PC-9 (cell line): Measurements from ENCODE around the gene CBX8. TPM values are rescaled to one million over a fixed set of nuclear protein-coding genes. Genes with fewer than 3 reads are reported as not detected.

ENCODE experiments used
- BruUV-seq: library from RNA; stranded (reverse); fragments of 400-500 nt; replicated peaks from 2 replicates; lab custom pipeline; 2021; lab: Mats Ljungman, UMichigan
- CTCF ChIA-PET: fragments of 300-600 bp; sonication (Branson Sonifier 250); formaldehyde crosslinking; loops from one replicate; lab custom pipeline; 2022; ENCODE audit warnings: antibody characterized with exemption; lab: Charles Lee
- POLR2A ChIA-PET: fragments of 300-600 bp; sonication (Branson Sonifier 250); formaldehyde crosslinking; loops from one replicate; lab custom pipeline; 2022; ENCODE audit warnings: antibody characterized with exemption; ENCODE audit not compliant: unreplicated experiment; lab: Charles Lee
- DNase-seq, 2 experiments: peaks; one replicate each; pipeline versions ENCODE4 v3.0.0 to v3.0.0-alpha.2; 2015 to 2022; ENCODE audit warnings: mixed read lengths in 1 of 2
- H2AFZ ChIP-seq: fragments of 200-600 bp; sonication (generic); 2 replicates; pipeline ENCODE4 v1.8.1; 2017; ENCODE audit warnings: antibody characterized with exemption
- H3F3A ChIP-seq: fragments of 200-600 bp; sonication (generic); 2 replicates; pipeline ENCODE4 v1.8.1; 2017; ENCODE audit warnings: antibody characterized with exemption, mild to moderate bottlenecking, low read depth; ENCODE audit not compliant: insufficient read depth
- H3K27ac ChIP-seq: fragments of 200-600 bp; sonication (generic); 2 replicates; pipeline ENCODE4 v1.6.1; 2016; ENCODE audit warnings: mixed run types
- H3K27me3 ChIP-seq: fragments of 200-600 bp; sonication (generic); 2 replicates; pipeline ENCODE4 v1.6.1; 2016; ENCODE audit warnings: low read depth, mixed run types; ENCODE audit not compliant: insufficient read depth
- H3K36me3 ChIP-seq: fragments of 200-600 bp; sonication (generic); 2 replicates; pipeline ENCODE4 v1.6.1; 2016; ENCODE audit warnings: low read depth, mixed run types
- H3K4me1 ChIP-seq: fragments of 200-600 bp; sonication (generic); replicated peaks from 2 replicates; pipeline ENCODE4 v1.6.1; 2016; ENCODE audit warnings: mixed run types; ENCODE audit not compliant: insufficient read depth
- H3K4me2 ChIP-seq: fragments of 200-600 bp; sonication (generic); 2 replicates; pipeline ENCODE4 v1.6.1; 2017; ENCODE audit warnings: mixed run types
- H3K4me3 ChIP-seq: fragments of 200-600 bp; sonication (generic); 2 replicates; pipeline ENCODE4 v1.6.1; 2016; ENCODE audit warnings: mixed run types
- H3K79me2 ChIP-seq: fragments of 200-600 bp; sonication (generic); 2 replicates; pipeline ENCODE4 v1.6.1; 2017; ENCODE audit warnings: low read depth, mixed run types
- H3K9me2 ChIP-seq: fragments of 200-600 bp; sonication (generic); 2 replicates; pipeline ENCODE4 v1.8.1; 2017; ENCODE audit warnings: mild to moderate bottlenecking; ENCODE audit not compliant: insufficient read depth
- H3K9me3 ChIP-seq: fragments of 200-600 bp; sonication (generic); 2 replicates; pipeline ENCODE4 v1.8.1; 2016; ENCODE audit warnings: low read depth; ENCODE audit not compliant: insufficient read depth
- H4K20me1 ChIP-seq: fragments of 200-600 bp; sonication (generic); 2 replicates; pipeline ENCODE4 v1.8.1; 2017; ENCODE audit not compliant: insufficient read depth
- EZH2 ChIP-seq: fragments of 200-600 bp; sonication (generic); IDR thresholded peaks from 2 replicates; pipeline ENCODE4 v1.8.0; 2017; ENCODE audit warnings: antibody characterized with exemption, low read depth
- intact Hi-C: fragments of 100-400 bp; cut with micrococcal nuclease; formaldehyde crosslinking; loops from one replicate; pipeline ENCODE4 v1.10.0; 2022; ENCODE audit not compliant: unreplicated experiment
- total RNA-seq: library from RNA; stranded (reverse); gene quantifications from 2 replicates; pipeline ENCODE4 v1.2.3, GENCODE V29; 2021
- TF ChIP-seq, protein P1 (sequence below): fragments of 200-600 bp; sonication (generic); conservative IDR thresholded peaks from 2 replicates; pipeline ENCODE4 v1.6.1; 2017; ENCODE audit warnings: mixed run types, antibody characterized with exemption, mild to moderate bottlenecking, moderate library complexity

The CBX8 gene
- total RNA-seq, 1 experiment from 2014 or later = 14.2 TPM

DNA sequence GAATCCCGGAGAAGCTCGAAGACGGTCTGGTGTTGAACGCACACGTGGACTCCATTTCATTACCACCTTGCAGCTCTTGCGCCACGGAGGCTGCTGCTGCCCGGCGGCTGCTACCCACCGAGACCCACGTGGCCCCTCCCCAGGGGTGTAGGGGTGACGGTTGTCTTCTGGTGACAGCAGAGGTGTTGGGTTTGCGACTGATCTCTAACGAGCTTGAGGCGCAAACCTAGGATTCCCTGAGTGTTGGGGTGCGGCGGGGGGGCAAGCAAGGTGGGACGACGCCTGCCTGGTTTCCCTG, 44.1 kb upstream of the CBX8 start:
- no peak for DNase-seq
- Histone ChIP-seq H3K9me3 (no peaks in the 10 kb centered on the region), H3K4me1 (peaks cover 12% of the 10 kb centered on the region), H3K27me3 (peaks cover 4% of the 10 kb centered on the region; the same call in 1 of the 2 replicates), H3K36me3 (no peaks in the 10 kb centered on the region), H2AFZ (0 out of 2 replicates have a peak overlapping the region, but pooled peaks have one; percentile 39), H4K20me1 (peaks cover 14% of the 10 kb centered on the region), H3K9me2 (no peaks in the 10 kb centered on the region), H3K79me2 (peaks cover 26% of the 10 kb centered on the region), H3K4me2 (peak overlapping the region; percentile 61), H3K27ac (no peak overlapping the region), H3F3A (peaks cover 26% of the 10 kb centered on the region; the same call in 1 of the 2 replicates), H3K4me3 (peak overlapping the region; percentile 29; the same call in 1 of the 2 replicates)
- CTCF ChIA-PET = interaction anchor here (0.6 to 0.7 kb wide), 2 partner anchors 152 to 159 kb away, joined by 3 to 4 read pairs; no protein-coding TSS in a partner anchor
- no peak for TF ChIP-seq EZH2
- TF ChIP-seq, protein P1, sequence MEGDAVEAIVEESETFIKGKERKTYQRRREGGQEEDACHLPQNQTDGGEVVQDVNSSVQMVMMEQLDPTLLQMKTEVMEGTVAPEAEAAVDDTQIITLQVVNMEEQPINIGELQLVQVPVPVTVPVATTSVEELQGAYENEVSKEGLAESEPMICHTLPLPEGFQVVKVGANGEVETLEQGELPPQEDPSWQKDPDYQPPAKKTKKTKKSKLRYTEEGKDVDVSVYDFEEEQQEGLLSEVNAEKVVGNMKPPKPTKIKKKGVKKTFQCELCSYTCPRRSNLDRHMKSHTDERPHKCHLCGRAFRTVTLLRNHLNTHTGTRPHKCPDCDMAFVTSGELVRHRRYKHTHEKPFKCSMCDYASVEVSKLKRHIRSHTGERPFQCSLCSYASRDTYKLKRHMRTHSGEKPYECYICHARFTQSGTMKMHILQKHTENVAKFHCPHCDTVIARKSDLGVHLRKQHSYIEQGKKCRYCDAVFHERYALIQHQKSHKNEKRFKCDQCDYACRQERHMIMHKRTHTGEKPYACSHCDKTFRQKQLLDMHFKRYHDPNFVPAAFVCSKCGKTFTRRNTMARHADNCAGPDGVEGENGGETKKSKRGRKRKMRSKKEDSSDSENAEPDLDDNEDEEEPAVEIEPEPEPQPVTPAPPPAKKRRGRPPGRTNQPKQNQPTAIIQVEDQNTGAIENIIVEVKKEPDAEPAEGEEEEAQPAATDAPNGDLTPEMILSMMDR = no peak
- POLR2A ChIA-PET = interaction anchor here (0.5 kb wide), 1 partner anchor 45 kb away, joined by 4 read pairs; no protein-coding TSS in a partner anchor
- no TSS peak for BruUV-seq
- intact Hi-C loops = loop anchor here (1.0 kb wide), 1 partner anchor 75 kb away; no protein-coding TSS in a partner anchor

DNA sequence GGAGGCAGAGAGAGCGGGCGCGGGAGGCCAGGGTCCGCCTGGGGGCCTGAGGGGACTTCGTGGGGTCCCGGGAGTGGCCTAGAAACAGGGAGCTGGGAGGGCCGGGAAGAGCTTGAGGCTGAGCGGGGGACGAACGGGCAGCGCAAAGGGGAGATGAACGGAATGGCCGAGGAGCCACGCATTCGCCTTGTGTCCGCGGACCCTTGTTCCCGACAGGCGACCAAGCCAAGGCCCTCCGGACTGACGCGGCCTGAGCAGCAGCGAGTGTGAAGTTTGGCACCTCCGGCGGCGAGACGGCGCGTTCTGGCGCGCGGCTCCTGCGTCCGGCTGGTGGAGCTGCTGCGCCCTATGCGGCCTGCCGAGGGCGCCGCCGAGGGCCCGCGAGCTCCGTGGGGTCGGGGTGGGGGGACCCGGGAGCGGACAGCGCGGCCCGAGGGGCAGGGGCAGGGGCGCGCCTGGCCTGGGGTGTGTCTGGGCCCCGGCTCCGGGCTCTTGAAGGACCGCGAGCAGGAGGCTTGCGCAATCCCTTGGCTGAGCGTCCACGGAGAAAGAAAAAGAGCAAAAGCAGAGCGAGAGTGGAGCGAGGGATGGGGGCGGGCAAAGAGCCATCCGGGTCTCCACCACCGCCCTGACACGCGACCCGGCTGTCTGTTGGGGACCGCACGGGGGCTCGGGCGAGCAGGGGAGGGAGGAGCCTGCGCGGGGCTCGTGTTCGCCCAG, 43.6 kb upstream of the CBX8 start:
- peak overlapping the region; percentile 54; the same call in 1 of the 2 replicates for H3K4me3 ChIP-seq
- intact Hi-C loops = loop anchor here (1.0 kb wide), 1 partner anchor 76 kb away; no protein-coding TSS in a partner anchor
- no TSS peak for BruUV-seq
- no peaks in the 10 kb centered on the region for H3K9me3 ChIP-seq
- TF ChIP-seq, protein P1 = no peak
- TF ChIP-seq EZH2 = no peak
- H3K27me3 ChIP-seq = peaks cover 4% of the 10 kb centered on the region; the same call in 1 of the 2 replicates
- peak overlapping the region; percentile 83 for H3K27ac ChIP-seq
- no peaks in the 10 kb centered on the region for H3K9me2 ChIP-seq
- H4K20me1 ChIP-seq = peaks cover 19% of the 10 kb centered on the region
- peak in 1 of 2 experiments; percentile 27 for DNase-seq
- ChIA-PET CTCF (interaction anchor here (0.6 to 0.9 kb wide), 3 partner anchors 32 to 160 kb away, joined by 3 to 4 read pairs (median 4); no protein-coding TSS in a partner anchor), POLR2A (interaction anchor here (0.5 kb wide), 1 partner anchor 46 kb away, joined by 4 read pairs; no protein-coding TSS in a partner anchor)
- peaks cover 15% of the 10 kb centered on the region for H3K4me1 ChIP-seq
- H3K36me3 ChIP-seq = no peaks in the 10 kb centered on the region
- H3K4me2 ChIP-seq = peak overlapping the region; percentile 61
- H3F3A ChIP-seq = peaks cover 21% of the 10 kb centered on the region; the same call in 1 of the 2 replicates
- H3K79me2 ChIP-seq = peaks cover 32% of the 10 kb centered on the region
- 0 out of 2 replicates have a peak overlapping the region, but pooled peaks have one; percentile 39 for H2AFZ ChIP-seq
